HEK293 (cell line): ENCODE data around the gene ZPLD1.

Experiments
- KLF10 ChIP-seq: fragments of 450-650 bp; IDR thresholded peaks from 2 replicates; pipeline ENCODE4 v1.5.1; 2018; ENCODE audit warnings: missing biosample characterization, mild to moderate bottlenecking, missing genetic modification characterization
- ZNF558 ChIP-seq: fragments of 450-650 bp; formaldehyde crosslinking; IDR thresholded peaks from 2 replicates; pipeline ENCODE4 v1.5.1; 2016; ENCODE audit warnings: missing biosample characterization, missing genetic modification characterization

GRCh38 chr3:102454181-102454580, 19.4 kb downstream of the ZPLD1 start:
- TF ChIP-seq ZNF558 (tag by site-specific recombination) (no peak), KLF10 (tag by site-specific recombination) (no peak)
